GOT3 (cell line): Measurements from ENCODE around the gene UBXN10.
A peak's percentile ranks its signal among the peaks of the same experiment; 100 is the strongest.

Experiments
- DNase-seq: peaks from one replicate; lab custom pipeline; 2025; ENCODE audit warnings: mixed read lengths; lab: John Stamatoyannopoulos, UW

The UBXN10 gene

GRCh38 chr1:20151906-20152598 lies 33.8 kb upstream of the UBXN10 start:
- peak; percentile 67 for DNase-seq

- DNase-seq = no peak
These were observed 33.3 kb upstream of the UBXN10 start for GRCh38 chr1:20152599-20152930.

- DNase-seq = no peak
These were observed 32.9 kb upstream of the UBXN10 start for GRCh38 chr1:20153000-20153418.

- no peak for DNase-seq
These were observed 31.5 kb upstream of the UBXN10 start for GRCh38 chr1:20154301-20154831.

DNA sequence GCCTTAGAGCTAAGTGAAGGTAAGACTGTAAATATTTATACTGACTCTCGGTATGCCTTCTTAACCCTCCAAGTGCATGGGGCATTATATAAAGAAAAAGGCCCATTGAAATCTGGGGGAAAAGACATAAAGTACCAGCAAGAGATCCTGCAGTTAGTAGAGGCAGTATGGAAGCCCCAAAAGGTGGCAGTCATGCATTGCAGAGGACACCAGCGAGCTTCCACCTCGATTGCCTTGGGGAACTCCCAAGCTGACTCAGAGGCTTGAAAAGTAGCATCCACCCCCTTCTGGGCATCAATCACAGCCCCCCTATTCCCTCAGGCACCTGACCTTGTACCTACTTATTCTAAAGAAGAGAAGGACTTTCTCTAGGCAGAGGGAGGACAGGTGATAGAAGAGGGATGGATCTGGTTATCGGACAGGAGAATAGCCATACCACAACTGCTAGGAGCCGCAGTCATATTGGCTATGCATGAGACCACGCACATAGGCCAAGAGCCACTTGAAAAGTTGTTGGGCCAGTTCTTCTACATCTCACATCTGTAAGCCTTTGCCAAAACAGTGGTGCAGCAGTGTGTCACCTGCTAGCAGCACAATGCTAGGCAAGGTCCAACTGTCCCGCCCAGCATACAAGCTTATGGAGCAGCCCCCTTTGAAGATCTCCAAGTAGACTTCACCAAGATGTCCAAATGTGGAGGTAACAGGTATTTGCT lies 27.4 kb upstream of the UBXN10 start:
- no peak for DNase-seq

- DNase-seq = no peak
These were observed 25.9 kb upstream of the UBXN10 start for GRCh38 chr1:20160034-20160433.

DNA sequence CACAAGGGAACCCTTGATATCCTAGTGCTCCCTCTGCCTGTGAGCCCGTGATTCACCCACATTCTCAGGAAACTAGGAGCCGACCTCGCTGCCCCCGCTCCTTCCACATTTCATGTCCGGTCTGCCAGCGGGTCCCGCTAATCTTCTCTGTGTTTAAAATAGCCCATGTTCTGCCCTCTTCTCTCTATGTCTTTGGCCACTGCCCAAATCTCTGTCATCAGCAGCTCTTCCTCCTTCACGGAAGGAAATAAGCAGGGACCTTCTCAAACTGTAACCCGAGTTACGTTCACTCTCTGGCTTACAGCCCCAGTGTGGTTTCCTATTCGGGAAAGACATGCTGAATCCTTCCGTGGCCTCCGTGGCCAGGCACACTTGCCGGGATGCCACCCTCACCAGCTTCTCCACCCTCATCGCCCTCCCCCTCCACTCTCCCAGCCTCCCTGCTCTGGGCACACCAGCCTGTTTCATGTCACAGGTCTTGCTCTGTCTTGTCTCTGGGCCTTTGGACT lies 21.1 kb upstream of the UBXN10 start:
- DNase-seq = no peak

DNA sequence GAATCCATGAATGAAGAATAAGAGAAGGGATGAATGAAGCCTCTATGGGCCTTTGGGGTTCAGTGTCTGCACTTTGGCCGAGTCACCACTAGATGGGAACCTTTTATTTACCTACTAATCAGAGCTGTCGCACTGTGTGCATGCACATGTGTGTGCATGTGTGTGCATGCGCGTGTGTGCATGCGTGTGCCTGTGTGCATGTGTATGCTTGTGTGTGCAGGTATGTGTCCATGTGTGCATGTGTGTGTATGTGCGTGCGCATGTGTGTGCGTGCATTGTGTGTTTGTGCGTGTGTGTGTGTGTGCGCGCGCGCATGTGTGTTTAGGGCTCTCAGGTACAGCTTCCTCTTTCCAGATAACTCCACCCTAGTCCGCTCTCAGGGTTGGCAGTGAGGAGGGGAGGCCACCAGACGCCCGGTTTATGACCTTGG lies 20.4 kb upstream of the UBXN10 start:
- DNase-seq = no peak

- no peak for DNase-seq
These were observed 19.8 kb upstream of the UBXN10 start for GRCh38 chr1:20166051-20166450.

DNA sequence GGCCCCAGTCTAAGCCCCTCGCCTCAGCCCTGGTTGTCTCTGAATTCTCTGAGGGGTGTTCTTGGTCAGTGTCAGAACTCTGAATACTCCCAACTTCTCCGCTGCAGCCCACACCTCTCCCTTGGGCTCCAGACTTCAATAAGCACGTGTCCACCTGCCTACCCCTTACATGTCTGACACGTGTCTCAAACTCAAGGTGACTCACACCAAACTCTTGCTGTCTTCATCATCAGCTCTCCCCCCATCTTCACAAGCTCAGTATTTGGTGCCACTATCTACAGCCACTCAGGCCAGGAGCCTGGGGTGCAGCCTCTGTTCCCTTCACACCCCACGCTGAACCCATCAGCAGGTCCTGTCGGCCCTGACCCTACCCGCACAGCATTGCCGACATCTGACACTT lies 18.8 kb upstream of the UBXN10 start:
- DNase-seq = no peak

DNA sequence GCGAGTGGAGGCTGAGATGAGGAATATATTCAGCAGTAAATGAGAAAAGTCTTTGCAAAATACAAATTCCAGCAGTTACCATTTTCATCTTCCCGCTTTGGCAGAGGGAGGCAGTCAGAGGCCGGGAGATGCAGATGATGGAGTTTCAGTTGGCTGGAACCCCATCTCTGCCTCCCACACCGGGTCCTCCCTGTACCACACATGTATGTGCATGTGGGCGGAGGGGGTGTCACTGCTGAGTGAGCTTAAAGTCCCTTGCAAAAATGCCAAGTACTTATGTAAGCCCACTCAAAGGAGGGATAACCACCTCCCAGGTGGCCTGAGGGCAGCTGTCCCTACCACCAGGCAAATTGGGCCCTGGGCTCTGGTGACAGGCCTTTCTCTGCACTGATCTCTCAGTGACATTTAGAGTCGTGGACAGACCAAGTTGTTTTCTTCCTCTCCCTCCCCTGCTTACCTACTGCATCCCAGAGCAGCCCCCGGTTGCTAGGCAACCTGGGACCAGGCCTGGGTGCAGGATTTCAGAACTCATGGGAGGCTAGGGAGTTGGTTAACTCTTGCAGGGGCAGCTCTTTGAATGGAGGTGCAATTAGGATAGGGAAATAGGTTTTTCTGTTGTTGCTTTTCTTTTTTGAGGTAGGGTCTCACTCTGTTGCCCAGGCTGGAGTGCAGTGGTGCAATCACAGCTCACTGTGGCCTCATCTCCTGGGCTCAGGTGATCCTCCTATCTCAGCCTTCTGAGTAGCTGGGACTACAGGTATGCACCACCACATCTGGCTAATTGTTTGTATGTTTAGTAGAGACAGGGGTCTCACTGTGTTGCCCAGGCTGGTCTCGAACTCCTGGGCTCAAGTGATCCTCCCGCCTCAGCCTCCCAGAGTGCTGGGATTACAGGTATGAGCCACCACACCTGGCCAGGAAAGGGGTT lies 17.1 kb upstream of the UBXN10 start:
- DNase-seq = no peak

- no peak for DNase-seq
These were observed 16.0 kb upstream of the UBXN10 start for GRCh38 chr1:20169932-20170331.

DNA sequence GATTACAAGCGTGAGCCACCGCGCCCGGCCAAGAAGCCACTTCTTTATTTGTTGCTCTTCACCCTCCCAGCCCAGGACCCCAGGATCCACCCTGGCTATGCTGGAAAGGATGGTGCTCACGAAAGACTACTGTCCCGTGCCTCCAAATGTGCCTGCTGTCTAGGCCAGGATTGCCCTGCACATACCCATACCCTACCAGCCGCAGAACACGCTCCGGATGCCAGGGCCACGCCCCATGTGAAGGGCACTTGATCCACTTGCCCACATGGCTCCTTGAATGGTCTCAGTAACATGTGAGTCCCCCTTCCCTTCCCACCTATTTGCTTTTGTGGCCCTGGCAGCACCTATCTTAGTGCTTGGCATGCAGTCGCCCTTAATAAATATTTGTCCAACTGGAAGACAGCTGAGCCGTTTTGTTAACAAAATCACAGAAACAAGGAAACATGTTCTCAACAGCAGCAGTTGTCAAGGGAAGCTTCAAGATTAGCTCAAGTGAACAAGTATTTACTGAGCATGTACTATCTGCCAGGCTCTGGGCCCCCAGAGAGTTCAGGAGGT lies 13.8 kb upstream of the UBXN10 start:
- no peak for DNase-seq

DNA sequence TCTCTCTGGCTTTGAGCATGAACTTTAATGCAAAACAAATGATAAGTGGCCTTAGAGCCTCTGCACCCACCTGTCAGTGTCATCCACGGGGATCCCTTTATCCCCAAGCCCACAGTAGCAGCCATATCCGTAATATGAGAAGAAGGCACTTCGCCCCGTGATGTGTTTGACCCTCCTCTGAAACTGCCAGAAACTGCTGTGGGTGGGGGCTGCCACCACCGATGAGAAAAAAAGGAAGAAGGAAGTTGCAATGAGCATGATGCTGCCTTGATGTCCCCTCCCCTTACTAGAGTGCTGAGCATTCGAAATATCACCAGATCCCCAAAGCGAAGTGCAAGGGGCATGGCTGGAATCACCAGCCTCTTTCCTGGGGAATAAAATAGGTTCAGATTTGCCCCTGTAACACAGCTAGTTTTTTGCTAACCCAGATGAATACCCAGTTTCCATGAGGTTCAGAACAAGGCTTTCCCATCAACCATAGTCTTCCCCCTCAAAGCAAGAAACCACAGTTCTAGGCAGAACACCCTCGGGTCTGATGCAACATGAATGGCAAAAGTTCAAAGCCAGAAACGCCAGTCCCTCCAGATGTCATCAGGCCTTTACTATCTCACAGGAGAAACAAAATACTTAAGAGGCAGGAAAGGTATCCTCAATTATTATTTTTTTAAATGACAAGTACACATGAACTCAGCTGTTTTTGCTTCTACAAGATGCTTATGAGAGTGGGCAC lies 10.8 kb upstream of the UBXN10 start:
- no peak for DNase-seq

DNA sequence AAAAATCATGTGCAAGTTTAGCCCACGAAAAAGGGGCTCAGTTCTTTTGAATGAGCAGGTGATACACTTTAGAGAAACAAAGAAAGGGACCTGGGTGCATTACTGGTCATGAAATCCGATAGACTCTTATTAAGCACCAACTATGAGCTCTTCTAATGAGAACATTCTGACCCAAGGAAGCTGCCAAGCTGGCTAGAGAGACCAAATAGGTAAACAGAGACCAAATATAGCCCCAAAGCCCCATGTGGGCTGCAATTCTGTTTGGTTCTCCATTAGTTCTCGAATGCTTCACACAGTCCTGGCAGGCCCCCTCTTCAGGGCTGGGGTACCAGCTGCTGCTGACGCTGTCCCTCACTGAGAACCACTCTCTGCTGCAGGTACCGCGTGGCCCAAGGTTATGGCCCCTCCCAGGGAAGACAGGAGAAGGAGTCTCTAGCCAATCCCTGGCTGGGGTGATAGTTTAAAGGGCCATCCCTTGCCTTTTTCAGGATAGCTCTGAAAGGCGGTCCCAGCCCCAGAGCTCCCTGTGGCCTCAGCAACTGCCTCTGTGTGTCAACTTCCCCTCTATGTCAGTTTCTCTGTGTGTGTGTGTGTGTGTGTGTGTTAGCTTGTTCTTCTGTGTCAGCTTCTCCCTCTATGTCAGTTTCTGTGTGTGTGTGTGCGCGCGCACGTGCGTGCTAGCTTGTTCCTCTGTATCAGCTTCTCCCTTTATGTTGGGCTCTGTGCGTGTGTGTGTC lies 7.1 kb upstream of the UBXN10 start:
- DNase-seq = no peak

- DNase-seq = no peak
These were observed 6.3 kb upstream of the UBXN10 start for GRCh38 chr1:20179371-20180128.

- no peak for DNase-seq
These were observed 5.6 kb upstream of the UBXN10 start for GRCh38 chr1:20180129-20180843.

GRCh38 chr1:20180844-20181207 lies 5.1 kb upstream of the UBXN10 start:
- no peak for DNase-seq

GRCh38 chr1:20182415-20182814 lies 3.5 kb upstream of the UBXN10 start:
- no peak for DNase-seq
